22Rv1 (cell line): Measurements from ENCODE around the gene GLIS1.

Source experiments
- CTCF ChIP-seq: fragments of 450-650 bp; IDR thresholded peaks from 2 replicates; pipeline ENCODE4 v1.5.1; 2017; ENCODE audit warnings: mild to moderate bottlenecking
- ZFX ChIP-seq: fragments of 450-650 bp; IDR thresholded peaks from 2 replicates; pipeline ENCODE4 v1.6.1; 2017; ENCODE audit warnings: antibody characterized with exemption, borderline replicate concordance

- no peak for TF ChIP-seq CTCF
- TF ChIP-seq ZFX = no peak
Observed at GRCh38 chr1:53478502-53478818, 260.5 kb downstream of the GLIS1 start.
